ENCODE data around the gene PTPRF.
A peak's percentile ranks its signal among the peaks of the same experiment; 100 is the strongest.

GRCh38 chr1:43554444-43554992 lies 23.8 kb downstream of the PTPRF start:
- TF ChIP-seq EZH2phosphoT487 (conservative IDR thresholded peaks at IDR 0.05; ENCODE audit: low read length), result no peak
- peak; percentile 38 for TF ChIP-seq CTCF (IDR thresholded peaks at IDR 0.05; ENCODE audit: insufficient read depth, low read length, poor library complexity, severe bottlenecking)
